ENCODE data around the gene ARHGAP26. TPM values are rescaled to one million over a fixed set of nuclear protein-coding genes. Genes with fewer than 3 reads are reported as not detected.
"Not testable (repeated sequence)": the region's sequence is repeated elsewhere in the genome, so short reads cannot be mapped to it uniquely, and the experiment has no call there.

Gene ARHGAP26
- total and polyA plus RNA-seq, 4 donors, result 5.4 to 52.3 (median 30.4) TPM

GRCh38 chr5:142984525-142984924, 214.3 kb downstream of the ARHGAP26 start:
- Histone ChIP-seq H3K36me3 (ENCODE audit: control insufficient read depth in 4 of 4, insufficient read depth in 4 of 4, low read length in 4 of 4) (no peaks in the 10 kb centered on the region), H3K4me1 (ENCODE audit: control insufficient read depth in 5 of 5, insufficient read depth in 5 of 5, low read length in 5 of 5) (peaks cover 13 to 25% (median 18%) of the 10 kb centered on the region in 5 donors), H3K9me3 (ENCODE audit: control insufficient read depth in 4 of 4, insufficient read depth in 3 of 4, low read length in 3 of 4) (no peaks in the 10 kb centered on the region), H3K4me3 (no peak overlapping the region), H3K27ac (ENCODE audit: low read depth in 1 of 2, low read length in 1 of 2) (no peak overlapping the region), H3K9ac (ENCODE audit: insufficient read depth in 1 of 2, low read length in 2 of 2) (no peak overlapping the region), H3K27me3 (ENCODE audit: control insufficient read depth in 3 of 3, insufficient read depth in 3 of 3, low read length in 2 of 3) (no peaks in the 10 kb centered on the region)
- no peak for TF ChIP-seq CTCF (IDR thresholded peaks at IDR 0.05; ENCODE audit: control extremely low read depth, extremely low read depth)
- DNase-seq (no peak), ATAC-seq (ENCODE audit: insufficient read depth, low FRiP score) (no peak)
- WGBS, 2 donors, result 86 to 92% methylated on average over 2 of the region's 2 CpGs

- H3K9ac ChIP-seq (ENCODE audit: insufficient read depth in 1 of 2, low read length in 2 of 2), result not testable (repeated sequence)
These were observed 219.1 kb downstream of the ARHGAP26 start for GRCh38 chr5:142989270-142989669.

GRCh38 chr5:142990073-142990472, 219.9 kb downstream of the ARHGAP26 start:
- 78 to 91% methylated on average over 8 of the region's 8 CpGs for WGBS, 2 donors
- not testable (repeated sequence) for DNase-seq; H3K4me3 ChIP-seq; H3K9me3 ChIP-seq (ENCODE audit: control insufficient read depth in 4 of 4, insufficient read depth in 3 of 4, low read length in 3 of 4); H3K27me3 ChIP-seq (ENCODE audit: control insufficient read depth in 3 of 3, insufficient read depth in 3 of 3, low read length in 2 of 3); H3K9ac ChIP-seq (ENCODE audit: insufficient read depth in 1 of 2, low read length in 2 of 2); ATAC-seq (ENCODE audit: insufficient read depth, low FRiP score); H3K27ac ChIP-seq (ENCODE audit: low read depth in 1 of 2, low read length in 1 of 2); H3K4me1 ChIP-seq (ENCODE audit: control insufficient read depth in 5 of 5, insufficient read depth in 5 of 5, low read length in 5 of 5); H3K36me3 ChIP-seq (ENCODE audit: control insufficient read depth in 4 of 4, insufficient read depth in 4 of 4, low read length in 4 of 4)

More at GRCh38 chr5:142989270-142989669, 219.1 kb downstream of the ARHGAP26 start:
- not testable (repeated sequence) for H3K4me3 ChIP-seq; H3K4me1 ChIP-seq (ENCODE audit: control insufficient read depth in 5 of 5, insufficient read depth in 5 of 5, low read length in 5 of 5); H3K9me3 ChIP-seq (ENCODE audit: control insufficient read depth in 4 of 4, insufficient read depth in 3 of 4, low read length in 3 of 4); H3K27ac ChIP-seq (ENCODE audit: low read depth in 1 of 2, low read length in 1 of 2); H3K27me3 ChIP-seq (ENCODE audit: control insufficient read depth in 3 of 3, insufficient read depth in 3 of 3, low read length in 2 of 3); H3K36me3 ChIP-seq (ENCODE audit: control insufficient read depth in 4 of 4, insufficient read depth in 4 of 4, low read length in 4 of 4); ATAC-seq (ENCODE audit: insufficient read depth, low FRiP score); DNase-seq
- 93 to 99% methylated on average over 1 of the region's 1 CpG for WGBS, 2 donors

GRCh38 chr5:142994218-142994617, 224.0 kb downstream of the ARHGAP26 start:
- H3K36me3 ChIP-seq (ENCODE audit: control insufficient read depth in 4 of 4, insufficient read depth in 4 of 4, low read length in 4 of 4), result no peaks in the 10 kb centered on the region
- peaks cover 0 to 3% (median 0%) of the 10 kb centered on the region in 4 donors for H3K9me3 ChIP-seq (ENCODE audit: control insufficient read depth in 4 of 4, insufficient read depth in 3 of 4, low read length in 3 of 4)
- no peak for DNase-seq
- TF ChIP-seq CTCF (IDR thresholded peaks at IDR 0.05; ENCODE audit: control extremely low read depth, extremely low read depth), result no peak
- no peak for ATAC-seq (ENCODE audit: insufficient read depth, low FRiP score)
- H3K4me3 ChIP-seq, result no peak overlapping the region
- WGBS, 2 donors, result 75 to 78% methylated on average over 2 of the region's 2 CpGs
- no peak overlapping the region for H3K27ac ChIP-seq (ENCODE audit: low read depth in 1 of 2, low read length in 1 of 2)
- peaks cover 0 to 3% (median 0%) of the 10 kb centered on the region in 5 donors for H3K4me1 ChIP-seq (ENCODE audit: control insufficient read depth in 5 of 5, insufficient read depth in 5 of 5, low read length in 5 of 5)
- H3K9ac ChIP-seq (ENCODE audit: insufficient read depth in 1 of 2, low read length in 2 of 2), result no peak overlapping the region
- no peaks in the 10 kb centered on the region for H3K27me3 ChIP-seq (ENCODE audit: control insufficient read depth in 3 of 3, insufficient read depth in 3 of 3, low read length in 2 of 3)

GRCh38 chr5:142995621-142996020, 225.4 kb downstream of the ARHGAP26 start:
- not testable (repeated sequence) for H3K27ac ChIP-seq (ENCODE audit: low read depth in 1 of 2, low read length in 1 of 2); H3K4me1 ChIP-seq (ENCODE audit: control insufficient read depth in 5 of 5, insufficient read depth in 5 of 5, low read length in 5 of 5); ATAC-seq (ENCODE audit: insufficient read depth, low FRiP score); H3K27me3 ChIP-seq (ENCODE audit: control insufficient read depth in 3 of 3, insufficient read depth in 3 of 3, low read length in 2 of 3); DNase-seq; H3K9ac ChIP-seq (ENCODE audit: insufficient read depth in 1 of 2, low read length in 2 of 2); H3K4me3 ChIP-seq; H3K9me3 ChIP-seq (ENCODE audit: control insufficient read depth in 4 of 4, insufficient read depth in 3 of 4, low read length in 3 of 4); H3K36me3 ChIP-seq (ENCODE audit: control insufficient read depth in 4 of 4, insufficient read depth in 4 of 4, low read length in 4 of 4)

Measured in lung (tissue), 12 donors.